ENCODE measurements around the gene AP5S1.
"Not testable (repeated sequence)": the region's sequence is repeated elsewhere in the genome, so short reads cannot be mapped to it uniquely, and the experiment has no call there.

The AP5S1 gene

DNA sequence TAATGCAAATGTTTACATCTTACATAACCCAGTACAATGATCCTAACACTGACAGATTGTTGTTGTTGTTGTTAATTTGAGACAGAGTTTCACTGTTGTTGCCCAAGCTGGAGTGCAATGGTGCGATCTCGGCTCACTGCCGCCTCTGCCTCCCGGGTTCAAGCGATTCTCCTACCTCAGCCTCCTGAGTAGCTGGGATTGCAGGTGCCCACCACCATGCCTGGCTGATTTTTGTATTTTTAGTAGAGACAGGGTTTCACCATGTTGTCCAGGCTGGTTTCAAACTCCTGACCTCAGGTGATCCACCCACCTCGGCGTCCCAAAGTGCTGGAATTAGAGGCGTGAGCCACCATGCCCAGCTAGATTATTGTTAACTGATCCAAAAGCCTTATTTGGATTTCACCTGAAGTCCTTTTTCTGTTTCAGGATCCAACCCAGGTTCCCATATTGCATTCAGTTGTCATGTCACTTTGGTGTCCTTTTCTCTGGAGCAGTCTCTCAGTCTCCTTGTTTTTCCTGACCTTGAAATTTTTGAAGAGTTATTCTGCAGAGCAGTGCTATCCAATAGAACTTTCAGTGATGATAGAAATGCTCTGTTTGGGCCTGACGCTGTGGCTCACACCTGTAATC lies 23.8 kb downstream of the AP5S1 start:
- not testable (repeated sequence) for DNase-seq (ENCODE audit: low spot score)

DNA sequence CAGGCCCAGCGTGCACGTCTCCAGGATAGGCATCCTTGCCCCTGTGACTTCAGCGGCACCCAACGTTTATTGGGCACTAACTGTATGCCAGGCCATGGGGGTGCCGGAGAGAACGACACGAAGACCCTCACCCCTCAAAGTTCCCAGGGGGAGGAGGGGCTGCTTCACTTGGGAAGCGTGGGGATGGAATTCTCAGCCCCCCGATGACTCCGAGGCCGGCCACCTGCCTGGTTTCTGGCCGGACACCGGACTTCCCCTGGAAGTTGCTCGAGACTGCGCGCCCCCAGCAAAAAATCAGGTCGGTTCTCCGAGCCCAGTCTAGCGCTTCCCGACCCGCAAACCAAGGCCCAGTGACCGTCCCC lies 26.0 kb downstream of the AP5S1 start:
- DNase-seq (ENCODE audit: low spot score): no peak

DNA sequence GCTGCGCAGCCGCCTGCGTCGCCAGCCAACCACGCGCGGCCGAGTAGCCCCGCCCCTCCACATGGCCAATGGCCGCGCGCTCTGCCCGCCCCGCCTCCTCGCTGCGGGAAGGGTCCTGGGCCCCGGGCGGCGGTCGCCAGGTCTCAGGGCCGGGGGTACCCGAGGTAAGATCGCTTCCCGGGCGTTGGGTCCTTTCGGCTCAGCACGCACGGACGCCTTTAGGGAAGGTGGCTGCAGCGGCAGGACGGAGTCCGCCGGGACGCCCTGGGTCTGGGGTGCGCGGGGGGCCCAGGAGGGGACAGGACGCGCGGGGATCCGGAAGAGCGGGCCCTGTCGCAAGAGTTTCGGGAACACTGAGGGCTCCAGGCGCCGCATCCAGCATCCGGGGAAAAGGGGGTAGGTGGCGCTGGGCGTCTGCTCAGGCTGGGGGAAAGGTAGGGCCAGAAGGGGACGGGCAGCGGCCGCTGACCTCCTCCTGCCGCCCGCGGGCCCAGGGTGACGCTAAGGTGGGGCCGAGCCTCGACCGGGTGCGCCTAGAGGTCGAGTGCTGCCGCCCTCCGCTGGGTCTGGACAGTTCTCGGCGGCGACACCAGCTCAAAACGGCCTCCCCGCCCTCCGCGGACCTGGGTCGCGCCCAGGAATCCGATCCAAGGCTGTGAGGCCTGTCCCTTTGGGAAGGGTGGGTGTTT lies 26.5 kb downstream of the AP5S1 start, which contains the start of gene MAVS:
Gene MAVS, plus strand, starts transcription at position 95 of the 689 bp plus-strand sequence. CDS start 7,791 bp downstream, outside the sequence.
- peak; percentile 86 for DNase-seq (ENCODE audit: low spot score)

DNA sequence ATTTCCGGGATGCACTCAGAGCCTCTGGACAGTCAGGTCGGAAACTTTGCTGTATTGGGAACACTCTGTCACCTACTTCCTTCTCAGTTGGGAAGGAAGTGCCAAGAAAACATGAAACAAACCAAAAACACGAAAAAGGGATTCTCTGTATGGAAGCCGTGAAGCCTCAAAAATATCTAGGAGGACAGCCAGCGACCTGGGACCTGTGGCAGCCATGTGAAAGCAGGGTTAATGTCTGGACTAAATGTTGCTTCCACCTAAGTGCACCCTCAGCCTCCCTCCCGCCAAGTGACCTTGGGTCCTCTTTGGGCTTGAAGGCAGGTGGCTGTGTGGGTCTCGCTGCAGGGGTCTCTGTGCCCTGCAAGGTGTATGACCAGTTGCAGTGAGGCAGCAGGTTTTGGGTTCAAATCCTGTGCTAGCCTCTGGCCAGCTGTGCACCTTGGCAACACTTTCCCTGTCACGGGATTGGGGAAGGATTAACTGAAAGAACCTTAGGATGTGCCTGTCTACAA lies 27.1 kb downstream of the AP5S1 start:
- no peak for DNase-seq (ENCODE audit: low spot score)

DNA sequence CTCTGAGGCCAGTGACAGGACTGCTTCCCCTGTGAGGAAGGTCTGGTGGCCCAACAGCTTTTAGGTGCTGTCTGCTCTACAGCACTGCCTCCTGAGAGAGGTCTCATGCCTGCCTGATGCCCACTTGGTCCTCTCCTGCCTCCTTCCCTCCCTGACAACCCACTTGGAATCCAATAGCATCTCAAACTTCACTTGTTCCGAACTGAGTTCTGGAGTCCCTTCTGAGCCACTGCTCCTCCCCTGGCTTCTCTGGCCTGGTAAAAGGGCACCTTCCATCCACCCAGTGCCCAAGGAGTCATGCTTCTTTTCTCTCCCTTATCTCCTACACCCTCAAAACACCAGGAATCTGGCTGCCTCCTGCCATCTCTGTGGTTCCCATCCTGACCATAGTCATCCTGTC lies 28.2 kb downstream of the AP5S1 start:
- DNase-seq (ENCODE audit: low spot score): no peak

DNA sequence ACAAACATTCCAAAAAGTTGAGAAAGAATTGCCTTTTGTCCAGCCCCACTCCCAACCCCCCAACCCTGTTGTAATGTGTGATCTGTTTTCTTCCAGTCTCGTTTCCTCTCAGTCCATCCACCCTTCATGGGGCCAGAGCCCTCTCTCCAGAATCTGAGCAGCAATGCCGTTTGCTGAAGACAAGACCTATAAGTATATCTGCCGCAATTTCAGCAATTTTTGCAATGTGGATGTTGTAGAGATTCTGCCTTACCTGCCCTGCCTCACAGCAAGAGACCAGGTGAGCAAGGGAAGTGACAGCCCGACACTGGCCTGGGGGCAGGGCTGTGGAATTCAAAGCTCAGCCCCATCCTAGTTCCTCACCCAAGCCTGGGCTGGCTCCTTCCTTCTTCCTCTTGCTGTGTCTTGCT lies 34.1 kb downstream of the AP5S1 start:
- no peak for DNase-seq (ENCODE audit: low spot score)

DNA sequence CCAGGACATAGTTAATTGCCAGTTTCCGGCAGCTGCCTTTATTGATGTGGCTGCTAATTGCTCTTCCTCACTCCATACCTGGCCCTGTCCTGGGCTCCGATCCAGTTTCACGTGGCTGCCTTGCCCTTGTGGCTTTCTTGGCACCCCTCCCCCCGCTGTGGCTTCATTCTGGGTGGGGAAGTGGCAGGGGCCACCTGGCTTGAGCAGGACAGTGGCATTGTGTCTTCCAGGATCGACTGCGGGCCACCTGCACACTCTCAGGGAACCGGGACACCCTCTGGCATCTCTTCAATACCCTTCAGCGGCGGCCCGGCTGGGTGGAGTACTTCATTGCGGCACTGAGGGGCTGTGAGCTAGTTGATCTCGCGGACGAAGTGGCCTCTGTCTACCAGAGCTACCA lies 37.1 kb downstream of the AP5S1 start:
- peak; percentile 84 for DNase-seq (ENCODE audit: low spot score)

DNA sequence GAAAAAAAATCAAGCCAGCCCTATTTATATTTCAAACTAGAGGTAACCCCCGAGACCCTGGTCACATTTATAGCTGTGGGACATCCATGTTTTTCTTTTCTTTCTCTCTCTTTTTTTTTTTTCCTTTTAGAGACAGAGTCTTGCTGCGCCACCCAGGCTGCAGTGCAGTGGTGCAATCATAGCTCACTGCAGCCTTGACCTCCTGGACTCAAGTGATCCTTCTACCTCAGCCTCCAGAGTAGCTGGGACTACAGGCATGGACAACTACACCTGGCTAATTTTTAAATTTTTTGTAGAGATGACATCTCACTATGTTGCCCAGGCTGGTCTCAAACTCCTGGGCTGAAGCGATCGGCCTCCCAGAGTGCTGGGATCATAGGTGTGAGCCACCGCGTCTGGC lies 38.3 kb downstream of the AP5S1 start:
- no peak for DNase-seq (ENCODE audit: low spot score)

DNA sequence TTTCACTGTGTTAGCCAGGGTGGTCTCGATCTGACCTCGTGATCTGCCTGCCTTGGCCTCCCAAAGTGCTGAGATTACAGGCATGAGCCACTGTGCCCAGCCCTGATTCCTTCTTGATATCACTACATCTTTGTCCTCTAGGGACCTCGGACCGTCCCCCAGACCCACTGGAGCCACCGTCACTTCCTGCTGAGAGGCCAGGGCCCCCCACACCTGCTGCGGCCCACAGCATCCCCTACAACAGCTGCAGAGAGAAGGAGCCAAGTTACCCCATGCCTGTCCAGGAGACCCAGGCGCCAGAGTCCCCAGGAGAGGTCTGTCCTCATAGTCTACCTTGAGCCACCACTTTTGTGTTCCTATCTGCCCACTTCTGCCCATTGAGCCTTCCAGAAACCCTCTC lies 40.8 kb downstream of the AP5S1 start:
- DNase-seq (ENCODE audit: low spot score): no peak

DNA sequence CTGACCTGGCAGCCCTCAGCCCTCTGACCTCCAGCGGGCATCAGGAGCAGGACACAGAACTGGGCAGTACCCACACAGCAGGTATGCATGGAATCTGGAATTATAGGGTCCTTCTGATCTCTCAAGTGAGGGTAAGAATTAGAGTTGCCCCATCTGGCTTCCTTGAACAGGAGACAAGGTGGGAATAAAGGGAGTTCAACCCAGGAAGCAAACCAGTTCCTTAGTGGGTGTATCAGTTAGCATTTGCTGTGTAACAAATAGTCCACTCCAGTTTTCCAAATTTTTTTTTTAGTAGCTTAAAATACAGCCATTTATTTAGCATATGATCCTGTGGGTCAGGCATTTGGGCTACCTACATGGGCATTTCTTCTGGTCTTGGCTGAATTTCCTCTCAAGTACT lies 42.0 kb downstream of the AP5S1 start:
- no peak for DNase-seq (ENCODE audit: low spot score)

DNA sequence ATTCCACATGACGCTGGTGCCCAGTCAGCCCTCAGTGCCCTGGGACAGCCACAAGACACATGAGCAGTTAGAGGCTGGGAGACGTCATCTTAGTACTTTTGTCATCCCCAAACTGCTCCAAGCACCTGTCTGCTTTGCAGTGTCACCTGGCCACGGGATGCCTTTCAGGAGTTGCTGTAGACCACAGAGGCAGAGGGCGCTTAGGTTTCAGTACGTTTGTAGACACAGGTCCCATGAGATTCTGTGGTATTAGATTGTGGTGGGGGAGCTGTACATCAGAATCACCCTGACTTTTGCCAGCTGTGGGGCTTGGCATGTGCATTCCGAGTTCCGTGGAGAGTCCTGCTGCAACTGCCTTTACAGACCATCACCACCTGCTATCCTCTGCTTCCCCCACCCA lies 43.0 kb downstream of the AP5S1 start:
- DNase-seq (ENCODE audit: low spot score): no peak

DNA sequence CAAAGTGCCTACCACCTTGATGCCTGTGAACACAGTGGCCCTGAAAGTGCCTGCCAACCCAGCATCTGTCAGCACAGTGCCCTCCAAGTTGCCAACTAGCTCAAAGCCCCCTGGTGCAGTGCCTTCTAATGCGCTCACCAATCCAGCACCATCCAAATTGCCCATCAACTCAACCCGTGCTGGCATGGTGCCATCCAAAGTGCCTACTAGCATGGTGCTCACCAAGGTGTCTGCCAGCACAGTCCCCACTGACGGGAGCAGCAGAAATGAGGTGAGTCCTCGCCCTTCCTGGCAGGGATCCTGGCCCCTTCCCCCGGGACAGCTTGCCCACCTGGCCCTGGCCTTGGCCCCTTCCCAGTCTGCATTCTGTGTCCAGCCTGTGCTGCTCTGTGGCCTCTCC lies 44.2 kb downstream of the AP5S1 start:
- DNase-seq (ENCODE audit: low spot score): no peak

DNA sequence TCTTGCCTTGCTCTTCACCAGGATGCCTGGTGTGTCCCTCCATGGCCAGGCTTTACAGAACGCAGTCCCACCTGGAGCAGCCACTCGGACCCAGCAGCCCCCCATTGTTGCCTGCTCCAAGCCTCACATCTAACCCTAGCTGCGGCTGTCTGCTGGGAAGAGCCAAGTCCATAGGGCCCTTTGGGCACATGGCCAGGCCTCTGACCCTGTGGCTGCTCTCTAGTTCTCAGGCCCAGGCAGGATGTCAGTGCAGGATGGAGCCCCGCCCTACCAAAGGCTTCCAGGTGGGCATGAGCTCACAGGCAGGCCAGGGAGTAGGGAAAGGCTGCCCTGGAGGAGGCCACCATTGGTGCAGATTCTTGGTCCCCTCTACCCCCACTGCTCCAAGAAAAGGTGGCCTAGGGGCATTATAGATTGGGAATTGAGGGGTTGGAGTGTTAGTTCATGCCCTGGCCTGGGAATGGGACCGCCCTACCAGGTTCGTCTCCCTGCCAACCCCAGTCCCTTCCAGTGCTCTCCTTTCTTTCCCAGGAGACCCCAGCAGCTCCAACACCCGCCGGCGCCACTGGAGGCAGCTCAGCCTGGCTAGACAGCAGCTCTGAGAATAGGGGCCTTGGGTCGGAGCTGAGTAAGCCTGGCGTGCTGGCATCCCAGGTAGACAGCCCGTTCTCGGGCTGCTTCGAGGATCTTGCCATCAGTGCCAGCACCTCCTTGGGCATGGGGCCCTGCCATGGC lies 45.0 kb downstream of the AP5S1 start:
- no peak for DNase-seq (ENCODE audit: low spot score)

DNA sequence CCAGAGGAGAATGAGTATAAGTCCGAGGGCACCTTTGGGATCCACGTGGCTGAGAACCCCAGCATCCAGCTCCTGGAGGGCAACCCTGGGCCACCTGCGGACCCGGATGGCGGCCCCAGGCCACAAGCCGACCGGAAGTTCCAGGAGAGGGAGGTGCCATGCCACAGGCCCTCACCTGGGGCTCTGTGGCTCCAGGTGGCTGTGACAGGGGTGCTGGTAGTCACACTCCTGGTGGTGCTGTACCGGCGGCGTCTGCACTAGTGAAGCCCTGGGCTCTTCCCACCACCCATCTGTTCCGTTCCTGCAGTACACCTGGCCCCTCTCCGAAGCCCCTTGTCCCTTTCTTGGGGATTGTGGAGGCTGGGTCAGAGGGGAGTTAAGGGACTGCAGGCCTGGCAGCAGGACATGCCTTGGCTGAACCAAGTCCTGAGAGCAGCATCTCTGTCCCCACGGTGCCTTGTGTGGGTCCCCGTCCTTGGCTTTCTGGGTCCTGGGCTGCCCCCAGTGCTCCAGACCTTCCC lies 45.6 kb downstream of the AP5S1 start:
- DNase-seq (ENCODE audit: low spot score): no peak

DNA sequence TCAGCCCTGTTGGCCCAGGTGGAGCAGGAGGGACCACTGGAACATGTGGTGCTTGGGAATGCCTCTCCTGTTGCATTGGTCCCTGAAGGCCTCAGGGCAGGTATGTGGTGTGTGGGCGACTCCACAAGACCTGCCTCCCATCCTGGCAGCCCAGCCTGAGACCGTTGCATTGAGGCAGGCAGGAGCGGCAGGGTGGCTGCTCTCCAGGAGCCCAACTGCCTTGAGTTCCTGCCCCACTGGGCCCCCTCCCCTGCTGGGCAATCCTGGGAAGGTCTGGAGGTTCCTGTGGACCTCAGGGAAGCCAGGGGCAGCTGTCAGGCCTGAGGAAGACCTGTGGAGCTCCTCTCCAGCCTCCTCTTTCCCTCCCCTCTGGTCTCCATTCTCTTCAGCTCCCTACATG lies 46.1 kb downstream of the AP5S1 start:
- DNase-seq (ENCODE audit: low spot score): no peak

DNA sequence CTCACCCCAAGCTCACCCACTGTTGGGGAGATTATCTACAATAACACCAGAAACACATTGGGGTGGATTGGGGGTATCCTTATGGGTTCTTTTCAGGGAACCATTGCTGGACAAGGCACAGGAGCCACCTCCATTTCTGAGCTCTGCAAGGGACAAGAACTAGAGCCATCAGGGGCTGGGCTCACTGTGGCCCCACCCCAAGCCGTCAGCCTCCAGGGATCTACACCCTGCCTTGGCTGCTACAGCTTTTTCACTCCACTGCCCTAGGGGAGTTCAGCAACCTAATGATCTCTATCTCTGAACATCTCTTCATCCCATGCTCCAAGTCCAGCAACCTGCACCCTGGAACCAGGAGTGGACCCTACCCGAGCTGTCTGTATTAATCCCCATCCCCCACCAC lies 47.5 kb downstream of the AP5S1 start:
- no peak for DNase-seq (ENCODE audit: low spot score)

DNA sequence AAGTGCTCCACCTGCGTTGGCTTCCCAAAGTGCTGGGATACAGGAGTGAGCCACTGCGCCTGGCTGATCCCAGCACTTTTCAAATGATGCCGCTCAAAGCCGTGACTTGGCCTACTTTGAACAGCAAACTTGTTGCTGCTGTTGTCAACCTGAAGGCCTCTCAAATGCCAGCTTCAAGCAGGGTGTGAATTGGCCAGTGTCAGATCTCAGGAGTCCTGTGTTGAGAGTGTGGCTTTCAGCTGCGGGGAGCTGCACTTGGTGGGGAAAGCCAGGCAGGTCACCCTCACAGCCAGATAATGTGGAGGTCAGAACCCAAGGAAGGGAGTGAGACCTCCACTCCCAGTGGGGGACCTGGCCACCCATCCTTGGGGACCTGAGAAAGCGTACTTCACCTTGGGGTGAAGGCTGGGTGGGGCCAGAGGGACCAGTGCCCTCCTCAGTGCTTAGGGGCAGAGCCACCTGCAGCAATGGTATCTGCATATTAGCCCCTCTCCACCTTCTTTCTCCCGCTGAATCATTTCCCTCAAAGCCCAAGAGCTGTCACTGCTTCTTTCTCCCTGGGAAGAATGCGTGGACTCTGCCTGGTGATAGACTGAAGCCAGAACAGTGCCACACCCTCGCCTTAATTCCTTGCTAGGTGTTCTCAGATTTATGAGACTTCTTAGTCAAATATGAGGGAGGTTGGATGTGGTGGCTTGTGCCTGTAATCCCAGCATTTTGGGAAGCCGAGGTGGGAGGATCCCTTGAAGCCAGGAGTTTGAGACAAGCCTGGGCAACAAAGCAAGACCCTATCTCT lies 49.7 kb downstream of the AP5S1 start:
- DNase-seq (ENCODE audit: low spot score): no peak

DNA sequence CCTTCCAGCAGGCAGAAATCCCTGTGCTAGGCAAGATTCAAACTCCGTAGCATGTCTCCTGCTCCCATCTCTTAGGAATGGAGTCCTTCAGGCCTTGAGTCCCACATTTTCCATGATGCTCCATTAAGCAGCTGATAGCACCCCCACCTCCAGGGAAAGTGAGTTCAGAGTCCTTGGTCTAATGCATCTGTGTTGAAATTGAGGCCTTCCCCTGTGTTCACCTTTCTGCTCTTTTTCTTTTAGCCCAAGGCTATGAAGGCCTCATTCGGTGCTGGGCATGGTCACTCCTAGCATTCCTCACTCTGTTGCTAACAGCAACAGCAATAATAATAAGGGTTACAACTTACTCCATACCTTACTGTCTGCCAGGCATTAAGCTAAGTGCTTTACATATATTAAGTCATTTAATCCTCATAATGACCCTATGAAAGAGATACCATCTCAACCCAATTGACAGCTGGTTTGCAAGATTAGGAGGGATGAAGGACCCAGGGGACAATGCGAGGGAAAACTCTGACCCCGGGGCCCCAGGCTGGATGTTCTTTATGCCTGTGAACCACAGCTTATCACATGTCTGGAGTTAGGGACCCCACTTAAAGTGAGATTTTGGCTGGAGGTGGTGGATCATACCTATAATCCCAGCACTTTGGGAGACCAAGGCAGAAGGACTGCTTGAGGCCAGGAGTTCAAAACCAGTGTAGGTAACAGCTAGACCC lies 51.4 kb downstream of the AP5S1 start:
- no peak for DNase-seq (ENCODE audit: low spot score)

DNA sequence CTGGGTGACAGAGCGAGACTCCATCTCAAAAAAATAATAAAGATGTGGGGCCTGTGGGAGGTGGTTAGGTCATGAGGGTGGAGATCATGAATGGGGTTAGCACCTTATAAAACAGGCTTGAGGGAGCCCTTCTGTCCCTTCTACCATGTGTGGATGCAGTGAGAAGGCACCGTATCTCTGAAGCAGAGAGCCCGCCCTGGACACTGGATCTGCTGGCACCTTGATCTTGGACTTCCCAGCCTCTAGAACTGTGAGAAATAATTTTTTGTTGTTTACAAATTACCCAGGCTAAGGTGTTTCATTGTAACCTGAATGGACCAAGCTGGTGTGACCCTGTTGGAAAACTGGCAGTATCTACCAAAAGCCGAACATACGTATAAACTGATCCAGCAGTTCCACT lies 53.2 kb downstream of the AP5S1 start:
- no peak for DNase-seq (ENCODE audit: low spot score)

DNA sequence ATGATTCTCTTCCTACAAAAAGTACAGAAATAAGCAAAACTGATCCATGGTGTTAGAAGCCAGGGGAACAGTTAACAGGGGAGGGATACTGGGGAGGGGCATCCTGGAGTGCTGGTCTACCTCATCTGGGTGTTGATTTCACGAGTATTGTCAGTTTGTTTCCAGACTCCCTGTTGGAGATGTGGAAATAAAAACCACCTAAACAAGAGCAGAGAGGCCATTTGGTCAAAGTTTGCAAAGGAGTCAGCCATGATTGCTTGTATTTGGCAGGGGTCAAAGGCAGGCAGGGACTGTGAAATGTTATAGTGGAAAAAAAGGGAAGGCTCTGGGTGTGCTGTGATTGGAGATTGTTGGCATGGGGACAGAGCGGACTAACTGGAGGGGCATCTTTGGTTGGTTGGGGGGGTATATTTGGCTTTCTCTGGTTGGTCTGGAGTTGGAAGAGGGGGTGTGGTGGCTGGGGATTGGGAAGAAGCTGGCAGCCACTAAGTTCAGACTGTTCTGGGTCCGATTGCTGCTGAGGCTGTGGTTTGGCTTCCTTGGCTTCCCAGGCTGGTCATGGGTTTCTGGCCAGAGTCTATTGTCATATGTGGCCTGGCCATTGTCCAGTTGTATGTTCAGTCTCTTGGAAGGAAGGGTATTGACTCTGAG lies 54.0 kb downstream of the AP5S1 start:
- no peak for DNase-seq (ENCODE audit: low spot score)

Data from SW480 (cell line).